AG04450 (cell line): ENCODE results near the gene FTH1. TPM values are rescaled to one million over a fixed set of nuclear protein-coding genes. Genes with fewer than 3 reads are reported as not detected.

ENCODE experiments used
- CTCF ChIA-PET: fragments of 300-600, 350-600 bp; formaldehyde crosslinking; extraction: SDS; loops from one replicate; lab custom pipeline; 2022; ENCODE audit warnings: antibody characterized with exemption, inconsistent platforms; lab: Charles Lee
- POLR2A ChIA-PET: fragments of 350-600 bp; formaldehyde crosslinking; extraction: SDS; loops from one replicate; lab custom pipeline; 2021; ENCODE audit warnings: antibody characterized with exemption, inconsistent platforms; lab: Yijun Ruan, JAX
- DNase-seq: peaks from one replicate; pipeline ENCODE4 v3.0.0-alpha.2; 2011; ENCODE audit warnings: low read depth, low spot score
- H3K27ac ChIP-seq: one replicate; pipeline ENCODE4 v1.5.1; 2012; ENCODE audit warnings: low read depth, low read length, control low read depth
- H3K27me3 ChIP-seq: one replicate; pipeline ENCODE4 v1.6.0; 2012; ENCODE audit warnings: low read length; ENCODE audit not compliant: control insufficient read depth, insufficient read depth
- H3K4me3 ChIP-seq: 2 replicates; pipeline ENCODE4 v1.5.1; 2011; ENCODE audit warnings: mild to moderate bottlenecking, low read depth, low read length, control low read depth
- H3K9me3 ChIP-seq: 2 replicates; pipeline ENCODE4 v1.5.1; 2012; ENCODE audit warnings: low read length; ENCODE audit not compliant: control insufficient read depth, insufficient read depth
- polyA plus RNA-seq: library from polyadenylated mRNA; depleted of rRNA; stranded (reverse); fragments of >200 nt; gene quantifications from 2 replicates; pipeline ENCODE4 v1.2.3, GENCODE V29; 2011
- TF ChIP-seq, protein P1 (sequence below): IDR thresholded peaks from 2 replicates; pipeline ENCODE4 v1.5.1; 2011; ENCODE audit warnings: low read depth, low read length, control low read depth, inconsistent platforms

Gene FTH1
- polyA plus RNA-seq, 1 experiment = 3,294 TPM

GRCh38 chr11:61925736-61926135, 41.7 kb downstream of the FTH1 start:
- no peak overlapping the region for H3K4me3 ChIP-seq
- H3K27me3 ChIP-seq = peaks cover 2% of the 10 kb centered on the region
- ChIA-PET CTCF (interaction anchor here (0.7 to 4.5 kb wide), 5 partner anchors 22 to 592 kb away, joined by 3 to 56 read pairs (median 24); no protein-coding TSS in a partner anchor), POLR2A (no interaction called here)
- no peaks in the 10 kb centered on the region for H3K9me3 ChIP-seq
- TF ChIP-seq, protein P1, sequence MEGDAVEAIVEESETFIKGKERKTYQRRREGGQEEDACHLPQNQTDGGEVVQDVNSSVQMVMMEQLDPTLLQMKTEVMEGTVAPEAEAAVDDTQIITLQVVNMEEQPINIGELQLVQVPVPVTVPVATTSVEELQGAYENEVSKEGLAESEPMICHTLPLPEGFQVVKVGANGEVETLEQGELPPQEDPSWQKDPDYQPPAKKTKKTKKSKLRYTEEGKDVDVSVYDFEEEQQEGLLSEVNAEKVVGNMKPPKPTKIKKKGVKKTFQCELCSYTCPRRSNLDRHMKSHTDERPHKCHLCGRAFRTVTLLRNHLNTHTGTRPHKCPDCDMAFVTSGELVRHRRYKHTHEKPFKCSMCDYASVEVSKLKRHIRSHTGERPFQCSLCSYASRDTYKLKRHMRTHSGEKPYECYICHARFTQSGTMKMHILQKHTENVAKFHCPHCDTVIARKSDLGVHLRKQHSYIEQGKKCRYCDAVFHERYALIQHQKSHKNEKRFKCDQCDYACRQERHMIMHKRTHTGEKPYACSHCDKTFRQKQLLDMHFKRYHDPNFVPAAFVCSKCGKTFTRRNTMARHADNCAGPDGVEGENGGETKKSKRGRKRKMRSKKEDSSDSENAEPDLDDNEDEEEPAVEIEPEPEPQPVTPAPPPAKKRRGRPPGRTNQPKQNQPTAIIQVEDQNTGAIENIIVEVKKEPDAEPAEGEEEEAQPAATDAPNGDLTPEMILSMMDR = no peak
- DNase-seq = no peak
- H3K27ac ChIP-seq = no peak overlapping the region

GRCh38 chr11:61924064-61924455, 43.4 kb downstream of the FTH1 start:
- TF ChIP-seq, protein P1 = no peak
- POLR2A ChIA-PET = interaction anchor here (0.6 to 1.1 kb wide), 2 partner anchors 17 to 44 kb away, joined by 3 read pairs; partner anchors contain the start of gene FTH1
- H3K27me3 ChIP-seq = peaks cover 10% of the 10 kb centered on the region
- H3K27ac ChIP-seq = peak overlapping the region; percentile 73
- no peaks in the 10 kb centered on the region for H3K9me3 ChIP-seq
- H3K4me3 ChIP-seq = no peak overlapping the region
- CTCF ChIA-PET = interaction anchor here (1.3 to 4.5 kb wide), 5 partner anchors 23 to 184 kb away, joined by 3 to 56 read pairs (median 24); no protein-coding TSS in a partner anchor
- DNase-seq = no peak

DNA sequence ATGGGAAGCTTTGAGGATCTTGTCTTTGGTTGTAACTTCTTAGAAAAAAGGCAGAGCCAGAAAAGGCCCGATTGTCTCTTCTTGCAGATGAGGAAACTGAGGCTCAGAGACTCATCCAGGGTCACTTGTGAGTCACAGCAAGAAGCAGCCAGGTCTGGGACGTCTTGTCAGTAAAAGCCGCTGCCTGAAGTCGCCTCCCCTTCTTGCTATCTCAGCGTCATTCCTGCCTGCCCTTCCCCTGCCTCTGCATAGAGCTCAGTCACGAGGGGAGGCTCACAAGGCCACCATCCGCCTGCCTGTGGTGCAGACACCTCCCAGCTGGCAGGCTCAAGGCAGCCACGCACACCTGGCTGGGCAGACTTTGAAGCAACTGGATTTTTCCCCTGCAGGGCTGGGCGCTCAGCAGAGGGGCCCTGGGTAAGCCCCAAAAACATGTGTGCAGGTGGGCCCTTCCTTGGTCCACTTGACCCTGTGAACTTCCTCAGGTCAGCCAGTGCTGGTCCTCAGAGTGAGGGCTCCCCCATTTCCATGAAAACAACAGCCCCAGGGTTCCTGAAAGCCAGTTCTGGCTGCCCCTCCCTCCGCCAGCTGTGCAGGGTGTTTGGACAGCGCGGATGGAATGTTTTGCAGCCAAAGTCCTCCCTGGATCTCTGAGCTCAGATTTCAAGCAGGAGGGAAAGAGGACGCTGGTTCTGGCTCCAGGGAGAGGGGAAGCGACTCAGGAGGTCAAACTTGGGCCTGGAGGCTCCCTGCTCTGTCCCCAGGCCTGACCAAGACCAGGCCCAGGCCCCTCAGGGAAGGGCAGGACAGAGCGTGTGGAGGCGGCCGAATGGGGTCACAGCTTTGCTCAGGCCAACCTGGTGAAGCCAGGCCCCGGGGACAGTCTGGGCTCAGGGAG, 44.0 kb downstream of the FTH1 start:
- Histone ChIP-seq H3K9me3 (no peaks in the 10 kb centered on the region), H3K27me3 (peaks cover 16% of the 10 kb centered on the region), H3K27ac (peak overlapping the region; percentile 73), H3K4me3 (no peak overlapping the region)
- POLR2A ChIA-PET = interaction anchor here (0.6 to 1.1 kb wide), 2 partner anchors 17 to 44 kb away, joined by 3 read pairs; partner anchors contain the start of gene FTH1
- DNase-seq = peak; percentile 34
- TF ChIP-seq, protein P1 = no peak
- CTCF ChIA-PET = interaction anchor here (0.9 to 4.5 kb wide), 8 partner anchors 16 to 185 kb away, joined by 3 to 56 read pairs (median 4); no protein-coding TSS in a partner anchor

DNA sequence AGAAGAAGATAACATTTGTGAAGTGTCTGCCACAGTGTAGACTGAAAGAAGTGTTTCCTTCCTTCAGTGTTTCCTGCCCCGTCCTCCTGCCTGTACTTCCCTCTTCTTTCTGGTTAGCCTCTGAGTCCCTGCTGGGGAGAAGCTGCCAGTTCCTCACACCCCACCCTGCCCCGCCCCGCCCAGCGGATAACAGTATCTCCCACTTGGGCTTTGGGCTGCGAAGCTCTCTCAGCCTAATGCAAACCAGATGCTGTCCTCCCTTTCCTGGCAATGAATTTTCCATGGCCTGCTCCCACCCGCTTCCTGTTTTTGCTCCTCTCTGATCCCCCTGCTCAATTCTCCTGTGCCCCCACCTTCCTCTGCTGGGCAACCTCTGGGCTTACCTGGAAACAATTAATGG, 44.9 kb downstream of the FTH1 start:
- H3K27me3 ChIP-seq = peaks cover 22% of the 10 kb centered on the region
- ChIA-PET POLR2A (no interaction called here), CTCF (interaction anchor here (0.9 to 4.5 kb wide), 6 partner anchors 17 to 186 kb away, joined by 3 to 56 read pairs (median 14); no protein-coding TSS in a partner anchor)
- peak overlapping the region; percentile 73 for H3K27ac ChIP-seq
- TF ChIP-seq, protein P1 = no peak
- no peak overlapping the region for H3K4me3 ChIP-seq
- DNase-seq = peak; percentile 27
- H3K9me3 ChIP-seq = no peaks in the 10 kb centered on the region

DNA sequence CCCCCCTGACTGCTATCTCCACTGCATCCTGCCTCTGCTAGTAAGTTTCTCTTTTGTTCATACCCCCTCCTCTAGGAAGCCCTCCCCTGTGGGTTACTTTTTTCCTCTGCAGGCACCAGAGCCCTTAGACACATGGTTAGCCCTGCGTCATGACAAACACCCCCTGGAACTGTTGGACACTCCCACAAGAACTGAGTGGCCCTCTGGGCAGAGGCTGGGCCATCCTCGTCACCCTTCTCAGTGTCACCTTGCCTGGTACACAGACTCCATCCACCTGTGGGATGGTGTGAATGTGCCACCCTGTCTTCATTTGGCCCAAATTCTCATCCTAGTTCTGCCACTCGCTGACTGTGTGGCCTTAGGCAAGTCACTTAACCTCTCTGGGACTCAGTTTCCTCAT, 46.0 kb downstream of the FTH1 start:
- Histone ChIP-seq H3K4me3 (no peak overlapping the region), H3K9me3 (no peaks in the 10 kb centered on the region), H3K27me3 (peaks cover 28% of the 10 kb centered on the region), H3K27ac (no peak overlapping the region)
- TF ChIP-seq, protein P1 = no peak
- DNase-seq = no peak
- ChIA-PET POLR2A (no interaction called here), CTCF (interaction anchor here (2.8 kb wide), 1 partner anchor 26 kb away, joined by 7 read pairs; no protein-coding TSS in a partner anchor)
